Retinal pigment epithelial cell (primary cell): ENCODE data around the gene SGPP2.
A peak's percentile ranks its signal among the peaks of the same experiment; 100 is the strongest.
"Not testable (repeated sequence)": the region's sequence is repeated elsewhere in the genome, so short reads cannot be mapped to it uniquely, and the experiment has no call there.

Experiments
- DNase-seq: peaks from one replicate; pipeline ENCODE4 v3.0.0-alpha.2; 2010; ENCODE audit warnings: low read depth
- H3K4me3 ChIP-seq: 2 replicates; pipeline ENCODE4 v1.5.1; 2011; ENCODE audit warnings: mild to moderate bottlenecking, low read length, control low read depth, moderate library complexity
- CTCF ChIP-seq: conservative IDR thresholded peaks from 2 replicates; pipeline ENCODE4 v1.5.1; 2011; ENCODE audit warnings: low read depth, low read length, control low read depth, inconsistent platforms

The SGPP2 gene

GRCh38 chr2:222393733-222394267 lies 30.5 kb upstream of the SGPP2 start:
- no peak for TF ChIP-seq CTCF
- DNase-seq, result no peak
- H3K4me3 ChIP-seq, result no peak overlapping the region

GRCh38 chr2:222398446-222398885 lies 25.9 kb upstream of the SGPP2 start:
- no peak for DNase-seq
- no peak overlapping the region for H3K4me3 ChIP-seq
- no peak for TF ChIP-seq CTCF

- TF ChIP-seq CTCF, result no peak
- H3K4me3 ChIP-seq, result no peak overlapping the region
- no peak for DNase-seq
Observed at GRCh38 chr2:222399038-222399783, 25.1 kb upstream of the SGPP2 start.

GRCh38 chr2:222404151-222404905 lies 20.0 kb upstream of the SGPP2 start:
- H3K4me3 ChIP-seq, result no peak overlapping the region
- no peak for TF ChIP-seq CTCF
- DNase-seq, result peak; percentile 6

- no peak for DNase-seq
- no peak for TF ChIP-seq CTCF
- no peak overlapping the region for H3K4me3 ChIP-seq
Observed at GRCh38 chr2:222408684-222409083, 15.7 kb upstream of the SGPP2 start.

- H3K4me3 ChIP-seq, result no peak overlapping the region
- peak; percentile 3 for DNase-seq
- no peak for TF ChIP-seq CTCF
Observed at GRCh38 chr2:222410534-222410933, 13.8 kb upstream of the SGPP2 start.

- DNase-seq, H3K4me3 ChIP-seq: not testable (repeated sequence)
Observed at GRCh38 chr2:222412334-222412733, 12.0 kb upstream of the SGPP2 start.
